ENCODE measurements around the gene KCNMB4.
"Not testable (repeated sequence)": the region's sequence is repeated elsewhere in the genome, so short reads cannot be mapped to it uniquely, and the experiment has no call there.

The KCNMB4 gene

GRCh38 chr12:70379846-70380245 lies 13.8 kb downstream of the KCNMB4 start:
- DNase-seq, result no peak

GRCh38 chr12:70383484-70383883 lies 17.4 kb downstream of the KCNMB4 start:
- no peak for DNase-seq

- DNase-seq, result no peak
Observed at GRCh38 chr12:70383886-70384285, 17.8 kb downstream of the KCNMB4 start.

GRCh38 chr12:70386771-70387170 lies 20.7 kb downstream of the KCNMB4 start:
- no peak for DNase-seq

- DNase-seq, result no peak
Observed at GRCh38 chr12:70389678-70390077, 23.6 kb downstream of the KCNMB4 start.

- DNase-seq, result not testable (repeated sequence)
Observed at GRCh38 chr12:70392631-70393030, 26.5 kb downstream of the KCNMB4 start.

GRCh38 chr12:70393787-70394499 lies 27.9 kb downstream of the KCNMB4 start:
- DNase-seq, result no peak

GRCh38 chr12:70398002-70398401 lies 31.9 kb downstream of the KCNMB4 start:
- no peak for DNase-seq

GRCh38 chr12:70398862-70399261 lies 32.8 kb downstream of the KCNMB4 start:
- DNase-seq, result no peak

- no peak for DNase-seq
Observed at GRCh38 chr12:70399311-70399710, 33.2 kb downstream of the KCNMB4 start.

GRCh38 chr12:70400124-70400523 lies 34.0 kb downstream of the KCNMB4 start:
- no peak for DNase-seq

GRCh38 chr12:70402597-70402996 lies 36.5 kb downstream of the KCNMB4 start:
- peak; percentile 2 to 4 for DNase-seq

GRCh38 chr12:70403826-70404225 lies 37.7 kb downstream of the KCNMB4 start:
- DNase-seq, result no peak

GRCh38 chr12:70408004-70408790 lies 42.1 kb downstream of the KCNMB4 start:
- no peak for DNase-seq

GRCh38 chr12:70415987-70416386 lies 49.9 kb downstream of the KCNMB4 start:
- no peak for DNase-seq

- no peak for DNase-seq
Observed at GRCh38 chr12:70417121-70417520, 51.0 kb downstream of the KCNMB4 start.

- DNase-seq, result no peak
Observed at GRCh38 chr12:70418101-70418500, 52.0 kb downstream of the KCNMB4 start.

GRCh38 chr12:70422631-70423030 lies 56.5 kb downstream of the KCNMB4 start:
- DNase-seq, result no peak

- no peak for DNase-seq
Observed at GRCh38 chr12:70426620-70427019, 60.5 kb downstream of the KCNMB4 start.

- no peak for DNase-seq
Observed at GRCh38 chr12:70427611-70428010, 61.5 kb downstream of the KCNMB4 start.

GRCh38 chr12:70430400-70430799 lies 64.3 kb downstream of the KCNMB4 start:
- DNase-seq, result no peak

- DNase-seq, result no peak
Observed at GRCh38 chr12:70436836-70437235, 70.7 kb downstream of the KCNMB4 start.

GRCh38 chr12:70443062-70443673 lies 77.1 kb downstream of the KCNMB4 start:
- no peak for DNase-seq

GRCh38 chr12:70444903-70445302 lies 78.8 kb downstream of the KCNMB4 start:
- no peak for DNase-seq
